GM10248 (cell line): Measurements from ENCODE around the gene NACC2.

Experiments
- CTCF ChIA-PET: fragments of 300-600 bp; sonication (Branson Sonifier 250); formaldehyde crosslinking; extraction: SDS; loops from one replicate; lab custom pipeline; 2021; ENCODE audit warnings: antibody characterized with exemption; lab: Yijun Ruan, JAX
- POLR2A ChIA-PET: fragments of 350-650 bp; sonication (Branson Sonifier 250); formaldehyde crosslinking; extraction: SDS; loops from one replicate; lab custom pipeline; 2020; ENCODE audit warnings: antibody characterized with exemption; lab: Yijun Ruan, JAX
- DNase-seq: peaks from one replicate; pipeline ENCODE4 v3.0.0; 2012; ENCODE audit errors: extremely low spot score
- CTCF ChIP-seq: IDR thresholded peaks from 2 replicates; pipeline ENCODE4 v1.5.1; 2012; ENCODE audit warnings: mild to moderate bottlenecking, low read depth; ENCODE audit errors: extremely low read depth, missing control alignments, control extremely low read depth

Gene NACC2

DNA sequence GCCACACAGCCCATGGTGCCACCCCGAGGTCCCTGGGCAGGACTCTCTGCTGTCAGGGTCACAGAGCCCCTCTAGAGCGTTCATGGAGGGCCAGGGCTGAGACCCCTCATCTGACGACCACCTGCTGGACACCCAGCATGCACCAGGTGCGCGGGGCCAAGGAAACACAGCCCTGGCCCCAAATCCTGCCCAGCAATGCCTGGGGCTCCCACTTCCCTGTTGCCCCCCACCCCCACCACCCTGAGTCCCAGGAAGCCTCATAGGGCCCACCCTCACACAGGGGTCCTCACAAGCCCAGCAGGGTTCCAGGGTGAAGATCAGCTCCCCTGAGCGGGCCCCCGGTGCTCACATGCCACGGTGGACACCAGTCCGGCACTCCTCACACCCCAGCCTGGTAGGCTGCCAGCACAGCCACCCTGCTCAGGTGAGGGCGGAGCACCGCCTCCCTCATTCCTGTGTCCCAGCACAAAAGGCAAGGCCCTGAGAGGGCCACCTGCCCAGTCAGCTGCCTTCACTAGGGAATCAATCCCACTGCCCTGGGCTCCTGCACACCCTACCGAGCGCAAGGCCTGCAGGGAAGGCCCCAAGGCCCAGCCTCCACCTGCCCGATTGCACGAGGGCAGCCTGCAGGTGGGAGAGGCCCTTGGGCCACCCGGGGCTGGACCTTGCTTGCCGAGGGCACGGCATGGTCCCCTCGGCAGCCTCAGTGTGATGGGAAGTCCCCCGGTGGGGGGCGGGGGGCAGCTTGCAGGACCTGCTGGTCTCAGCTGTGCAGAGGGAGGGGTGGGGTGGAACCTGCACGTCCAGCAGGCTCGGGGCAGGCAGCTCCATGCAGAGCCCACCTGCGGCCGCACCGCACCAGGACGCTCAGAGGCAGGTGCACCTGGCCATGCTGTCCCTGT is 77.5 kb downstream of the NACC2 start:
- ChIA-PET POLR2A (no interaction called here), CTCF (no interaction called here)
- no peak for DNase-seq
- TF ChIP-seq CTCF: no peak

GRCh38 chr9:136016572-136017288 is 78.4 kb downstream of the NACC2 start:
- CTCF ChIA-PET: no interaction called here
- POLR2A ChIA-PET: no interaction called here
- TF ChIP-seq CTCF: no peak
- no peak for DNase-seq

- no peak for DNase-seq
- no peak for TF ChIP-seq CTCF
- CTCF ChIA-PET: no interaction called here
- POLR2A ChIA-PET: no interaction called here
Measured at GRCh38 chr9:136015656-136016571, 79.2 kb downstream of the NACC2 start.

DNA sequence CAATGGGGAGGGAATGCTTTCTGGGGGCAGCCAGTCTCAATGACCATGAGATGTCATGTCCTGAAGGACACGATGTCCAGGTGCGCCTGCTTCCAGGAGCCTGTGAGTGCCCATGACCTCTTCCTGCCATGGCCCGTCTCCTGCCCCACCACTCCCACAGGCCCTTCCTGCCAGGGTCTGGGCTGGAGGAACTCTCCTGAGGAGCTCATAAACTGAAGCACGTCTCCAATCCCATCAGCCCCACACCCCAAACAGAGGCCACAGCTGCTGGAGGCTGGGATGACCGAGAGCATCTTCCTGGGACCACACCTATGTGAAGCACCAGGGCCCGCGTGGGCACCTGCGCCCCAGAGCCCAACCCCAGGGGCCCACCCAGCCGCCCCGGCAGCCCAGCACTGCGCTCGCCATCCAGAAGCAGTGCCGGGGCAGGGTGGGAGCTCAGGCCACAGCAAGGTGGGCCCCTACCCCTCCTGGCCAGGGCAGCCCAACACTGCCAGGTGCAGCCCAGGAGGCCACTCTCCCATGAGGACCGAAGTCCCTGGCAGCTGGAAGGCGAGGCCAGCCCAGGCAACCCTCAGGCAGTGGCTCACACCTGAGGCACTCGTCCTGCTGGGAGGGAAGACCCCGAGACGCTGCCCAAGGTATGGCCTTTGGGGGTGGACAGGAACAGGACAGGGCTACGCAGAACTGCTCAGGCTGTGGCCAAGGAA is 80.0 kb downstream of the NACC2 start:
- TF ChIP-seq CTCF: no peak
- DNase-seq: no peak
- ChIA-PET POLR2A (no interaction called here), CTCF (no interaction called here)

GRCh38 chr9:136014147-136014923 is 80.8 kb downstream of the NACC2 start:
- TF ChIP-seq CTCF: no peak
- ChIA-PET CTCF (no interaction called here), POLR2A (no interaction called here)
- DNase-seq: no peak
